ENCODE results near the gene CEP131.
"Not testable (repeated sequence)": the region's sequence is repeated elsewhere in the genome, so short reads cannot be mapped to it uniquely, and the experiment has no call there.

The CEP131 gene

DNA sequence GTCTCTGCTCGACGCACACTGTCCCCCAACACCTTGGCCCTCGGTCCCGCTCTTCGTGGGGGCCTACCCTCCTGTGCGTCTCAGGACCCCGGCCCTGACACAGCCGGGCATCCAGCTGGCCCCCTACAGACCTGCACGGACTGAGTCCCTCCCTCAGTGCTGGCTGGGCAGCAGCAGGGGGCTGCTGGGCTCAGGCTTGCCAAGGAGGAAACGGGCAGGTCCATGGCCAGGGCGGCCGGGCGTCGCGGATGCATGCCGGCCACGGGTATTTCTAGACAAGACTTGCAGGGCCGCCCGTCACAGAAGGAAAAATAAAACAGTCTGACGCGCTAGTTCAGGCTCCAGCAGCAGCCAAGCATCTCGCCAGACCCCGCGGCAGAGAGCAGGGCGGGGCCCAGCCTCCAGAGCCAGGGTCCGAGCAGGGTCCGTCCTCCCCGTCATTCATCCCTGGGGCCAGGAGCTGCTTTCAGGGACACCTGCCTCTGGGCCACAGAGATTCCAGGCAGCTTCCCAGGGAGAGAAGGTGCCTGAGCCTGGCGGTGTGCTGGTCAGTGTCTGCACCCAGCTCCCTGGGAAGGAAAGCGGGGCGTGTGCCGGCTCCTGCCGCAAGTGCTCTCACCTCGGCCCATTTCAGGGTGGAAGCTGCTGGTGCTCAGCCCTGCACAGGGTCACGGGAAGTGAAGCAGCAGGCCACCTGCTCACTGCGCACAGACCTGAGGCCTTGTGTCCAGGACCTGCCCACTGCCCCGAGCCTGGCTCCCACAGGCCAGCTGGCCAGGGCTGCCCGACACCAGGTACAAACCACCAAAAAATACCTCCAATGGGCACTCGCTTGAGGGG lies 64.7 kb downstream of the CEP131 start:
- Histone ChIP-seq H3K36me3 (replicated peaks; ENCODE audit: insufficient read depth, low read length) (no peaks in the 10 kb centered on the region), H3K9me2 (replicated peaks; ENCODE audit: insufficient read depth, low read length) (no peaks in the 10 kb centered on the region), H3K27me3 (replicated peaks; ENCODE audit: insufficient read depth, low read length) (peaks cover 95% of the 10 kb centered on the region), H3K4me2 (ENCODE audit: low read depth, low read length) (no peak overlapping the region), H3K4me1 (ENCODE audit: low read length) (no peaks in the 10 kb centered on the region), H3K4me3 (ENCODE audit: low read length) (no peak overlapping the region), H3K27ac (ENCODE audit: low read length) (no peak overlapping the region), H4K20me1 (ENCODE audit: insufficient read depth, low read length) (no peaks in the 10 kb centered on the region), H3K9me3 (replicated peaks; ENCODE audit: insufficient read depth, low read length) (no peaks in the 10 kb centered on the region), H3K79me2 (ENCODE audit: low read length) (no peaks in the 10 kb centered on the region), H3K9ac (ENCODE audit: low read length) (no peak overlapping the region), H3F3A (ENCODE audit: insufficient read depth, low read length) (no peaks in the 10 kb centered on the region), H2AFZ (ENCODE audit: low read length) (no peak overlapping the region)
- TF ChIP-seq, protein P1, sequence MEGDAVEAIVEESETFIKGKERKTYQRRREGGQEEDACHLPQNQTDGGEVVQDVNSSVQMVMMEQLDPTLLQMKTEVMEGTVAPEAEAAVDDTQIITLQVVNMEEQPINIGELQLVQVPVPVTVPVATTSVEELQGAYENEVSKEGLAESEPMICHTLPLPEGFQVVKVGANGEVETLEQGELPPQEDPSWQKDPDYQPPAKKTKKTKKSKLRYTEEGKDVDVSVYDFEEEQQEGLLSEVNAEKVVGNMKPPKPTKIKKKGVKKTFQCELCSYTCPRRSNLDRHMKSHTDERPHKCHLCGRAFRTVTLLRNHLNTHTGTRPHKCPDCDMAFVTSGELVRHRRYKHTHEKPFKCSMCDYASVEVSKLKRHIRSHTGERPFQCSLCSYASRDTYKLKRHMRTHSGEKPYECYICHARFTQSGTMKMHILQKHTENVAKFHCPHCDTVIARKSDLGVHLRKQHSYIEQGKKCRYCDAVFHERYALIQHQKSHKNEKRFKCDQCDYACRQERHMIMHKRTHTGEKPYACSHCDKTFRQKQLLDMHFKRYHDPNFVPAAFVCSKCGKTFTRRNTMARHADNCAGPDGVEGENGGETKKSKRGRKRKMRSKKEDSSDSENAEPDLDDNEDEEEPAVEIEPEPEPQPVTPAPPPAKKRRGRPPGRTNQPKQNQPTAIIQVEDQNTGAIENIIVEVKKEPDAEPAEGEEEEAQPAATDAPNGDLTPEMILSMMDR (IDR thresholded peaks at IDR 0.05; ENCODE audit: low read length) = no peak
- no peak for TF ChIP-seq EZH2phosphoT487 (IDR thresholded peaks at IDR 0.05; ENCODE audit: low read length)
- no peak for TF ChIP-seq EZH2 (optimal IDR thresholded peaks at IDR 0.05; ENCODE audit: low read depth, low read length)
- DNase-seq = no peak

DNA sequence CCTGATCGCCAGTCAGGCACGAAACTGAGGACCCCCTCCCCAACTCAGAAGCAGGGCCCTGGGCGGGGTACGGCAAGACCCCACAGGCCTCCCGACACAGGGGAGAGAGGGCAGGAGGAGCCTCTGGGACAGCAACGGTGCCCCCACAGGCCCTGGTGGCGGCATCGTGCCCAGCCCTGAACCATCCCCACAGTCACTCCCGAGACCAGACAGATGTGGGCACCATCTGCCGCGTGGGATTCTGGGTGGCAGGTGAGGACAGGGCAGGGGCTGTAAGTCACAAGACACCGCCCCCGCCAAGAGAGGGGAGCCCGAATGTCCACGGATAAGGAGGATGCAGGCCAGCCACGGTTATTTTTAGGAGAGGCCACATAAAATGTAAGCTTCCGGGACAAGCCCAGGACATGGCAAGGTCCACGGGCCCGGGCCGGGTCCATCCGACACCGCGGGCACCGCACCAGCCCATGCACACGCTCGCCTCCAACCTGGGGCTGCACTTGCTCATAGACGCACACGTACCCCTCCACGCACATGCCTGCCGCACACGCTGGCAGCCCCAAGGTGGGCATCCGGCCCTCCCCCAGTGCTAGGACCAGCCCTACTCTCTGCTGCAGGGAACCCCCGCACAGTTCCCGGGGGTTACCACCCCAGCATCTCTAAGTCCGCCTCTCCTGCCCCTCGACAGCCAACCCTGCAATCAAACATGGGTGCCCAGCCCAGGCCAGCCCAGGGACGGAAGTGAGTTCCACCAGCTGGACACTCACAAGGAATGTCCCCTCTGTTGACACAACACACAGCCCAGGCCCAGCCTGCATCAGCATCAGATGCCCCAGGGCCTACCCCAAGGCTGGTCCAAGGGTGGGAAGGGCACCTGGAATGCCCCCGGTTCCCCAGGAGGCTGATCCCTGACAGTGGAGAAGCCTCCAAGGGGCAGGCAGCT lies 65.6 kb downstream of the CEP131 start:
- Histone ChIP-seq H3K9ac (ENCODE audit: low read length) (no peak overlapping the region), H3F3A (ENCODE audit: insufficient read depth, low read length) (peaks cover 3% of the 10 kb centered on the region; the same call in 1 of the 2 replicates), H3K4me1 (ENCODE audit: low read length) (no peaks in the 10 kb centered on the region), H2AFZ (ENCODE audit: low read length) (no peak overlapping the region), H3K36me3 (replicated peaks; ENCODE audit: insufficient read depth, low read length) (no peaks in the 10 kb centered on the region), H3K4me3 (ENCODE audit: low read length) (no peak overlapping the region), H3K9me3 (replicated peaks; ENCODE audit: insufficient read depth, low read length) (no peaks in the 10 kb centered on the region), H4K20me1 (ENCODE audit: insufficient read depth, low read length) (no peaks in the 10 kb centered on the region), H3K4me2 (ENCODE audit: low read depth, low read length) (no peak overlapping the region), H3K27ac (ENCODE audit: low read length) (no peak overlapping the region), H3K9me2 (replicated peaks; ENCODE audit: insufficient read depth, low read length) (no peaks in the 10 kb centered on the region), H3K27me3 (replicated peaks; ENCODE audit: insufficient read depth, low read length) (peaks cover 95% of the 10 kb centered on the region), H3K79me2 (ENCODE audit: low read length) (no peaks in the 10 kb centered on the region)
- TF ChIP-seq EZH2phosphoT487 (IDR thresholded peaks at IDR 0.05; ENCODE audit: low read length) = no peak
- no peak for TF ChIP-seq EZH2 (optimal IDR thresholded peaks at IDR 0.05; ENCODE audit: low read depth, low read length)
- TF ChIP-seq, protein P1 (IDR thresholded peaks at IDR 0.05; ENCODE audit: low read length) = no peak
- no peak for DNase-seq

GRCh38 chr17:81154961-81155360 lies 67.8 kb downstream of the CEP131 start:
- Histone ChIP-seq H3F3A (ENCODE audit: insufficient read depth, low read length) (peaks cover 4% of the 10 kb centered on the region; the same call in 1 of the 2 replicates), H3K9me3 (replicated peaks; ENCODE audit: insufficient read depth, low read length) (no peaks in the 10 kb centered on the region), H4K20me1 (ENCODE audit: insufficient read depth, low read length) (no peaks in the 10 kb centered on the region), H3K4me1 (ENCODE audit: low read length) (no peaks in the 10 kb centered on the region), H3K9me2 (replicated peaks; ENCODE audit: insufficient read depth, low read length) (no peaks in the 10 kb centered on the region), H3K79me2 (ENCODE audit: low read length) (no peaks in the 10 kb centered on the region), H3K4me2 (ENCODE audit: low read depth, low read length) (no peak overlapping the region), H3K27me3 (replicated peaks; ENCODE audit: insufficient read depth, low read length) (peaks cover 94% of the 10 kb centered on the region), H3K4me3 (ENCODE audit: low read length) (no peak overlapping the region), H3K36me3 (replicated peaks; ENCODE audit: insufficient read depth, low read length) (no peaks in the 10 kb centered on the region), H3K9ac (ENCODE audit: low read length) (no peak overlapping the region), H3K27ac (ENCODE audit: low read length) (no peak overlapping the region), H2AFZ (ENCODE audit: low read length) (no peak overlapping the region)
- DNase-seq = no peak
- TF ChIP-seq, protein P1 (IDR thresholded peaks at IDR 0.05; ENCODE audit: low read length) = no peak
- TF ChIP-seq EZH2phosphoT487 (IDR thresholded peaks at IDR 0.05; ENCODE audit: low read length) = no peak
- TF ChIP-seq EZH2 (optimal IDR thresholded peaks at IDR 0.05; ENCODE audit: low read depth, low read length) = no peak

- H3K27me3 ChIP-seq (replicated peaks; ENCODE audit: insufficient read depth, low read length) = peaks cover 94% of the 10 kb centered on the region
Observed at GRCh38 chr17:81154016-81154415, 68.7 kb downstream of the CEP131 start.

More at GRCh38 chr17:81154016-81154415, 68.7 kb downstream of the CEP131 start:
- not testable (repeated sequence) for H3K4me2 ChIP-seq (ENCODE audit: low read depth, low read length); H3K79me2 ChIP-seq (ENCODE audit: low read length); H2AFZ ChIP-seq (ENCODE audit: low read length); H3K36me3 ChIP-seq (replicated peaks; ENCODE audit: insufficient read depth, low read length); H3K9me2 ChIP-seq (replicated peaks; ENCODE audit: insufficient read depth, low read length); H3K27ac ChIP-seq (ENCODE audit: low read length); H3F3A ChIP-seq (ENCODE audit: insufficient read depth, low read length); H3K9me3 ChIP-seq (replicated peaks; ENCODE audit: insufficient read depth, low read length); H3K4me1 ChIP-seq (ENCODE audit: low read length); H3K4me3 ChIP-seq (ENCODE audit: low read length); H4K20me1 ChIP-seq (ENCODE audit: insufficient read depth, low read length); H3K9ac ChIP-seq (ENCODE audit: low read length); DNase-seq
